Measurements from ENCODE around the gene ZDHHC11. TPM values are rescaled to one million over a fixed set of nuclear protein-coding genes. Genes with fewer than 3 reads are reported as not detected.

Gene ZDHHC11
- total RNA-seq, 1 experiment from 2014 or later: 17.0 TPM

DNA sequence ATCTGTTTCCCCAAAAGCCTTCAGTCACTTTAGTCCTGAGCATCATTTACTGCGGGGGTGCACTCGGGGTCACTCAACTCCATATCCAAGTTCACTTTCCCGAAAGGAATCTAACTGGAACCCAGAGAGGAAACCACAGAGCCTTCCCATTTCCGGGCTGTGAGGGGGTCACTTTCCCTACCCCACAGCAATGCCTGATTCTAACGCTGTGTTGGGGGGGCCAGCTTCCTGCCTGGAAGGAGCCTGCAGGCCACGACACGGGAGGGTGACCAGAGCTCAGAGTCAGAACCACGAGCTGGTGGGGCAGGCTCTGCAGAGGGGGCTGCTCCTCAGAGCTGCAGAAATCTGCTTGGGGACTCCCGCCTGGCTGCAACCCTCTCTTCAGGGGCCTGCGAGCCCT lies 21.5 kb upstream of the ZDHHC11 start:
- no peak overlapping the region for H2AFZ ChIP-seq (ENCODE audit: low read depth, low read length, poor library complexity, severe bottlenecking)
- no peaks in the 10 kb centered on the region for H3K27me3 ChIP-seq (ENCODE audit: insufficient read depth, low read length)
- ChIA-PET CTCF (no interaction called here), RAD21 (ENCODE audit: low non-redundant PET in 1 of 2, low total read pairs in 2 of 2, uncharacterized antibody in 2 of 2, unreplicated experiment in 2 of 2) (no interaction called here), POLR2A (no interaction called here)
- H3K27ac ChIP-seq (ENCODE audit: low read depth, low read length): no peak overlapping the region
- no peaks in the 10 kb centered on the region for H3K9me2 ChIP-seq (ENCODE audit: insufficient read depth)
- DNase-seq (ENCODE audit: low read depth, low spot score) (no peak), ATAC-seq (no peak)
- no peak overlapping the region for H3K9ac ChIP-seq (ENCODE audit: low read length)
- intact Hi-C loops (cut with micrococcal nuclease): no loop called here
- no peak overlapping the region for H3K4me3 ChIP-seq (replicated peaks in 1 of 2; ENCODE audit: low read depth in 1 of 2, low read length in 2 of 2)
- no peak for TF ChIP-seq EZH2 (IDR thresholded peaks at IDR 0.05)
- TF ChIP-seq, protein P1, sequence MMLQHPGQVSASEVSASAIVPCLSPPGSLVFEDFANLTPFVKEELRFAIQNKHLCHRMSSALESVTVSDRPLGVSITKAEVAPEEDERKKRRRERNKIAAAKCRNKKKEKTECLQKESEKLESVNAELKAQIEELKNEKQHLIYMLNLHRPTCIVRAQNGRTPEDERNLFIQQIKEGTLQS (IDR thresholded peaks at IDR 0.05): no peak
- TF ChIP-seq, protein P2, sequence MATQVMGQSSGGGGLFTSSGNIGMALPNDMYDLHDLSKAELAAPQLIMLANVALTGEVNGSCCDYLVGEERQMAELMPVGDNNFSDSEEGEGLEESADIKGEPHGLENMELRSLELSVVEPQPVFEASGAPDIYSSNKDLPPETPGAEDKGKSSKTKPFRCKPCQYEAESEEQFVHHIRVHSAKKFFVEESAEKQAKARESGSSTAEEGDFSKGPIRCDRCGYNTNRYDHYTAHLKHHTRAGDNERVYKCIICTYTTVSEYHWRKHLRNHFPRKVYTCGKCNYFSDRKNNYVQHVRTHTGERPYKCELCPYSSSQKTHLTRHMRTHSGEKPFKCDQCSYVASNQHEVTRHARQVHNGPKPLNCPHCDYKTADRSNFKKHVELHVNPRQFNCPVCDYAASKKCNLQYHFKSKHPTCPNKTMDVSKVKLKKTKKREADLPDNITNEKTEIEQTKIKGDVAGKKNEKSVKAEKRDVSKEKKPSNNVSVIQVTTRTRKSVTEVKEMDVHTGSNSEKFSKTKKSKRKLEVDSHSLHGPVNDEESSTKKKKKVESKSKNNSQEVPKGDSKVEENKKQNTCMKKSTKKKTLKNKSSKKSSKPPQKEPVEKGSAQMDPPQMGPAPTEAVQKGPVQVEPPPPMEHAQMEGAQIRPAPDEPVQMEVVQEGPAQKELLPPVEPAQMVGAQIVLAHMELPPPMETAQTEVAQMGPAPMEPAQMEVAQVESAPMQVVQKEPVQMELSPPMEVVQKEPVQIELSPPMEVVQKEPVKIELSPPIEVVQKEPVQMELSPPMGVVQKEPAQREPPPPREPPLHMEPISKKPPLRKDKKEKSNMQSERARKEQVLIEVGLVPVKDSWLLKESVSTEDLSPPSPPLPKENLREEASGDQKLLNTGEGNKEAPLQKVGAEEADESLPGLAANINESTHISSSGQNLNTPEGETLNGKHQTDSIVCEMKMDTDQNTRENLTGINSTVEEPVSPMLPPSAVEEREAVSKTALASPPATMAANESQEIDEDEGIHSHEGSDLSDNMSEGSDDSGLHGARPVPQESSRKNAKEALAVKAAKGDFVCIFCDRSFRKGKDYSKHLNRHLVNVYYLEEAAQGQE (IDR thresholded peaks at IDR 0.05; ENCODE audit: low read depth): no peak
- no peak for TF ChIP-seq ZFX (IDR thresholded peaks at IDR 0.05)
- TF ChIP-seq FOSL1 (IDR thresholded peaks at IDR 0.05; ENCODE audit: low read depth): no peak
- no peak for TF ChIP-seq EZH2phosphoT487 (IDR thresholded peaks at IDR 0.05; ENCODE audit: borderline replicate concordance)
- no peak for TF ChIP-seq JUND (IDR thresholded peaks at IDR 0.05)
- TF ChIP-seq RAD21 (IDR thresholded peaks at IDR 0.05; ENCODE audit: low read depth): no peak
- no peak for TF ChIP-seq ZNF274 (IDR thresholded peaks at IDR 0.05; ENCODE audit: low read depth, low read length)
- TF ChIP-seq, protein P3, sequence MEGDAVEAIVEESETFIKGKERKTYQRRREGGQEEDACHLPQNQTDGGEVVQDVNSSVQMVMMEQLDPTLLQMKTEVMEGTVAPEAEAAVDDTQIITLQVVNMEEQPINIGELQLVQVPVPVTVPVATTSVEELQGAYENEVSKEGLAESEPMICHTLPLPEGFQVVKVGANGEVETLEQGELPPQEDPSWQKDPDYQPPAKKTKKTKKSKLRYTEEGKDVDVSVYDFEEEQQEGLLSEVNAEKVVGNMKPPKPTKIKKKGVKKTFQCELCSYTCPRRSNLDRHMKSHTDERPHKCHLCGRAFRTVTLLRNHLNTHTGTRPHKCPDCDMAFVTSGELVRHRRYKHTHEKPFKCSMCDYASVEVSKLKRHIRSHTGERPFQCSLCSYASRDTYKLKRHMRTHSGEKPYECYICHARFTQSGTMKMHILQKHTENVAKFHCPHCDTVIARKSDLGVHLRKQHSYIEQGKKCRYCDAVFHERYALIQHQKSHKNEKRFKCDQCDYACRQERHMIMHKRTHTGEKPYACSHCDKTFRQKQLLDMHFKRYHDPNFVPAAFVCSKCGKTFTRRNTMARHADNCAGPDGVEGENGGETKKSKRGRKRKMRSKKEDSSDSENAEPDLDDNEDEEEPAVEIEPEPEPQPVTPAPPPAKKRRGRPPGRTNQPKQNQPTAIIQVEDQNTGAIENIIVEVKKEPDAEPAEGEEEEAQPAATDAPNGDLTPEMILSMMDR (IDR thresholded peaks at IDR 0.05 in 2 of 3, conservative IDR thresholded peaks at IDR 0.05 in 1 of 3; ENCODE audit: borderline replicate concordance in 1 of 3, insufficient read depth in 1 of 3, low read depth in 2 of 3, low read length in 2 of 3): no peak
- no peak for TF ChIP-seq SIN3A (IDR thresholded peaks at IDR 0.05; ENCODE audit: low read depth)
- TF ChIP-seq POLR2AphosphoS5 (IDR thresholded peaks at IDR 0.05; ENCODE audit: low read depth, low read length): no peak
- TF ChIP-seq, protein P4, sequence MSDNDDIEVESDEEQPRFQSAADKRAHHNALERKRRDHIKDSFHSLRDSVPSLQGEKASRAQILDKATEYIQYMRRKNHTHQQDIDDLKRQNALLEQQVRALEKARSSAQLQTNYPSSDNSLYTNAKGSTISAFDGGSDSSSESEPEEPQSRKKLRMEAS (IDR thresholded peaks at IDR 0.05): no peak
- TF ChIP-seq ELF1 (IDR thresholded peaks at IDR 0.05; ENCODE audit: borderline replicate concordance, low read depth): no peak
- no peak for TF ChIP-seq CBX3 (IDR thresholded peaks at IDR 0.05; ENCODE audit: low read depth)
- TF ChIP-seq TCF7L2 (IDR thresholded peaks at IDR 0.05; ENCODE audit: borderline replicate concordance, extremely low read depth, insufficient read depth, insufficient read length): no peak
- TF ChIP-seq POLR2A (IDR thresholded peaks at IDR 0.05; ENCODE audit: borderline replicate concordance, extremely low read depth, insufficient read depth, insufficient read length): no peak
- TF ChIP-seq CEBPB (IDR thresholded peaks at IDR 0.05; ENCODE audit: low read depth): no peak
- TF ChIP-seq, protein P5, sequence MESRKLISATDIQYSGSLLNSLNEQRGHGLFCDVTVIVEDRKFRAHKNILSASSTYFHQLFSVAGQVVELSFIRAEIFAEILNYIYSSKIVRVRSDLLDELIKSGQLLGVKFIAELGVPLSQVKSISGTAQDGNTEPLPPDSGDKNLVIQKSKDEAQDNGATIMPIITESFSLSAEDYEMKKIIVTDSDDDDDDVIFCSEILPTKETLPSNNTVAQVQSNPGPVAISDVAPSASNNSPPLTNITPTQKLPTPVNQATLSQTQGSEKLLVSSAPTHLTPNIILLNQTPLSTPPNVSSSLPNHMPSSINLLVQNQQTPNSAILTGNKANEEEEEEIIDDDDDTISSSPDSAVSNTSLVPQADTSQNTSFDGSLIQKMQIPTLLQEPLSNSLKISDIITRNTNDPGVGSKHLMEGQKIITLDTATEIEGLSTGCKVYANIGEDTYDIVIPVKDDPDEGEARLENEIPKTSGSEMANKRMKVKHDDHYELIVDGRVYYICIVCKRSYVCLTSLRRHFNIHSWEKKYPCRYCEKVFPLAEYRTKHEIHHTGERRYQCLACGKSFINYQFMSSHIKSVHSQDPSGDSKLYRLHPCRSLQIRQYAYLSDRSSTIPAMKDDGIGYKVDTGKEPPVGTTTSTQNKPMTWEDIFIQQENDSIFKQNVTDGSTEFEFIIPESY (IDR thresholded peaks at IDR 0.05; ENCODE audit: extremely low read depth, insufficient replicate concordance, low read length): no peak
- no peak for TF ChIP-seq EGR1 (IDR thresholded peaks at IDR 0.05; ENCODE audit: low read depth)
- no peaks in the 10 kb centered on the region for H4K20me1 ChIP-seq (ENCODE audit: insufficient read depth)
- H3K4me1 ChIP-seq (ENCODE audit: control insufficient read depth in 1 of 2, insufficient read depth in 2 of 2, low read length in 2 of 2): no peaks in the 10 kb centered on the region
- no TSS peak for BruUV-seq (replicated peaks)
- H3K79me2 ChIP-seq (ENCODE audit: insufficient read depth, low read length): peaks cover 28% of the 10 kb centered on the region; the same call in 1 of the 2 replicates
- no peaks in the 10 kb centered on the region for H3K9me3 ChIP-seq (ENCODE audit: control insufficient read depth in 1 of 2, insufficient read depth in 1 of 2, low read depth in 1 of 2, low read length in 2 of 2)
- no peak overlapping the region for H3K4me2 ChIP-seq (ENCODE audit: low read length)
- peaks cover 70 to 82% of the 10 kb centered on the region in 2 experiments for H3K36me3 ChIP-seq (ENCODE audit: control insufficient read depth in 1 of 2, insufficient read depth in 2 of 2, low read length in 2 of 2)
